HG03521 (cell line): ENCODE data around the gene CBX3.
"Not testable (repeated sequence)": the region's sequence is repeated elsewhere in the genome, so short reads cannot be mapped to it uniquely, and the experiment has no call there.

Experiments used
- ATAC-seq: cut with Tn5 transposase; IDR thresholded peaks from one replicate; pipeline ENCODE4 v1.9.1; 2021; ENCODE audit warnings: mild to moderate bottlenecking, moderate library complexity; ENCODE audit not compliant: unreplicated experiment

The CBX3 gene

GRCh38 chr7:26187380-26188205 is 14.0 kb upstream of the CBX3 start:
- ATAC-seq: no peak

DNA sequence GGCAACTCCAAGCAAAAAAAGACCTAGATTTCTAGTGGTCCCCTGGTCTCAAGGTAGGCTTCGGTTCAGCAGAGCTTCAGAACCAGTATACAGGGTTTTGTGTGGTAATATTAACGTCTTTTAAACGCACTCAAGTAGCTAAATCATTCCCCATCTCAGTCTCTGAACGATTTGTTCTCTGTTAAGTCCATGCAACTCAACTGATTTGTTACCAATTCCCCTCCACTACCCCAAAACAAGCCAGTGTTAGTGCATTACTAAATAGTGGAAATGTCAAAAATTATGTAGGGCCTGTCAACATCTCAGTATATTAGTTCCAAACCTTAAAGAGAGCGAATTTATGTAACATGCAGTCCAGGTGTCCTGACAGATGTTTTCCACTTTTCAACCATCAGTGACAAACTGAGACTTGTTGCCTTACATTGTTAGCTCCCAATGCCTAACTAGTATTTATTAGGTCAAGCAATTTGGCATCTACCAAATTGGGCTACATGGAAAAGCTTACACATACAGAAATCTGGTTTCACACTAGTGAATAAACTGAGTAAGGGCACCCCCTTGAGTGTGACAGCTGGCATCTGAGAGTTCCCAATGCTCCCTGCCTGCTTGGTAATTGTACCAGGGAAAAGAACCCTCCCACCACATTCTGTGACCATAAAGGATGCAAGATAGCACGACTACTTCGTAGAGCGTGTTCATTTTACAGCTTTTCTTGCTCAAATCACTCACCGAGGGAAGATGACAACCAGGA is 13.2 kb upstream of the CBX3 start:
- ATAC-seq: no peak

GRCh38 chr7:26188957-26189541 is 12.5 kb upstream of the CBX3 start:
- ATAC-seq: no peak

DNA sequence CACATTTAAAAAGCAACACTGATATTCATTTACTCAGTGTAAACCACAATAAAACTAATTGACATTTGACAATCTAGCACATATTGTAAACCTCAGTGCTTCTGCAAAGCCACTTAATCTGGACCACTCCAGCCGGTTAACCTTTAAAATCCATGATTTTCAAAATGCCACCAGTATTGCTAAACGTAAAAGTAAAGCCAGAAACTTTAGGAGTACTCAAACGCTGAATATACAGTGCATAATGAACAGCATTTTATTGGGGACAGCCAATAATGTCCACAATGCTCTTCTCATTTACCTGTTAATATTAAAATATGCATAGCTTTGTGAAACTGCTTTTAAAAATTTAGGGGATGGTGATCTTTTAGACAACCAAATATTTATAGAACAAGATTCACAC is 11.8 kb upstream of the CBX3 start:
- ATAC-seq: no peak

- ATAC-seq: no peak
Observed at GRCh38 chr7:26190417-26190869, 11.1 kb upstream of the CBX3 start.

GRCh38 chr7:26191233-26191973 is 10.1 kb upstream of the CBX3 start:
- ATAC-seq: no peak

GRCh38 chr7:26191974-26192479 is 9.5 kb upstream of the CBX3 start:
- ATAC-seq: no peak

- no peak for ATAC-seq
Observed at GRCh38 chr7:26192485-26193087, 9.0 kb upstream of the CBX3 start.

GRCh38 chr7:26193432-26194207 is 7.9 kb upstream of the CBX3 start:
- no peak for ATAC-seq

DNA sequence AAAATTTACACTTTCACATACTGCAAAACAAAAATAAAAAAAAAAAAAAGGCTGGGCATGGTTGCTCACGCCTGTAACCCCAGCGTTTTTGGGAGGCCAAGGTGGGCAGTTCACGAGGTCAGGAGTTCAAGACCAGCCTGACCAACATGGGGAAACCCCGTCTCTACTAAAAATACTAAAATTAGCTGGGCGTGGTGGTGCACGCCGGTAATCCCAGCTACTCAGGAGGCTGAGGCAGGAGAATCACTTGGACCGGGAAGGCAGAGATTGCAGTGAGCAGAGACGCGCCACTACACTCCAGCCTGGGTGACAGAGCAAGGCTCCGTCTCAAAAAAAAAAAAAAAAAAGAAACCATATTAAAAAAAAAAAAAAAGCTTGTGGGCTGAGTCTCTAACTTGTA is 6.8 kb upstream of the CBX3 start:
- ATAC-seq: not testable (repeated sequence)

- ATAC-seq: no peak
Observed at GRCh38 chr7:26195182-26195581, 6.4 kb upstream of the CBX3 start.

DNA sequence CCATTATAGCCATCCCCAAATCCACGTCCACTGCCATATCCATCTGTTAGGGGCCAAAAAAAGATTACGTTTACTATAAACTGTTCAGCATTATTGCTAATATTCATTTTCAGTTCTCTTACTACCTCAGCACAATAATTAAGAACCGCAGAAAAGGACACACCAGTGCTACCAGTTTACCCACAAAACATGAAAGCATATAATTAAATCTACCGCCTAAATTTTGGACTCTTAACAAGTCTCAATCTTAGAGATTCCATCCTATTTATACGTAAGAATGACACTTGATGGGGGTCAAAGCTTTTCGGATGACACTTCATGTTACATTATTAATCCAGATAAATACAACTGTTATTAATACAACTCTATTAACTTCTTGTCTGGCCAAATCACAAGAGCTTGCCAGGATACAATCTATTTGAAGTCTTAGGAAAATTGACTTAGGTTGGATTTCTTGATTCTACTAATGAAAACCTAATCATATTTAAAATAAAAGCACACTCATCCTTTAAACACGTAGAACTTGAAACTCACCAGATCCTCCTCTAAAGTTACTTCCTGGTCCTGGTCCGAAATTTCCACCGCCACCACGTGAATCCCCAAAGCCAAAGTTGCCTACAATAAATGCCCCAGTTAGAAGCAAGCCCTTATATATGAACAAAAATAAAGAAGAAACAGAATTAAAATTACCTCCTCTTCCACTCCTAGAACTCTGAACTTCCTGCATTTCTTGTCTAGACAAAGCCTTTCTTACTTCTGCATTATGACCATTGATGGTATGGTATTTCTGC is 5.5 kb upstream of the CBX3 start:
- no peak for ATAC-seq

GRCh38 chr7:26197153-26198115 is 4.1 kb upstream of the CBX3 start:
- no peak for ATAC-seq

DNA sequence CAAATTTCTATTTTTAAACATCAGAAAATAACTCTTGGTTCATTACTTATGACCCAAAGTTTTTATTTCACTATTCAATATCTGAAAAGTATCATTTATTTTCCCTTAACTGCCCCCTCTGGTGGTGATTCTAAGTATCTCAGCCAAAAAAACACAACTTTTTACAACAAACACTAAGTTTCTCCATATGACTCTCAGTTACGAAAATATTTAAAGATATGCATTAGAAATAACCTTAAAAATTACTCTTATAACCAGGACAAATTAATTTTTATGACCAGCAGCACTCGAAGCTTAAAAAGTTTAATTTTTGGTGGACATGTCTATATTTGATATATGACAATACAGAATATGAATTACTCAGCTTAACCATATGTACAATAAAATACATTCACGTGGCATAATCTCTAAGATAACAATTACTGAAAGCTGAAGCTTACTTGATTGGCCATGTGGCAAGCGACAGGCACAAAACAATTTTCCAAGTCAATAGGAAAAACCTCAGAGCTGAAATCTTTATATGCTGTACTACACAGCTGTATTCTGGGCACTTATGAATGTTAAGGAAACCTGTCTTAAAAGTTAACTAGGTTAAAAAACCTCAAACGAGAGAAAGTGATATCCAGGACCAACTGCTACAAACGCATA is 3.3 kb upstream of the CBX3 start:
- no peak for ATAC-seq

GRCh38 chr7:26198781-26199169 is 2.8 kb upstream of the CBX3 start:
- no peak for ATAC-seq

DNA sequence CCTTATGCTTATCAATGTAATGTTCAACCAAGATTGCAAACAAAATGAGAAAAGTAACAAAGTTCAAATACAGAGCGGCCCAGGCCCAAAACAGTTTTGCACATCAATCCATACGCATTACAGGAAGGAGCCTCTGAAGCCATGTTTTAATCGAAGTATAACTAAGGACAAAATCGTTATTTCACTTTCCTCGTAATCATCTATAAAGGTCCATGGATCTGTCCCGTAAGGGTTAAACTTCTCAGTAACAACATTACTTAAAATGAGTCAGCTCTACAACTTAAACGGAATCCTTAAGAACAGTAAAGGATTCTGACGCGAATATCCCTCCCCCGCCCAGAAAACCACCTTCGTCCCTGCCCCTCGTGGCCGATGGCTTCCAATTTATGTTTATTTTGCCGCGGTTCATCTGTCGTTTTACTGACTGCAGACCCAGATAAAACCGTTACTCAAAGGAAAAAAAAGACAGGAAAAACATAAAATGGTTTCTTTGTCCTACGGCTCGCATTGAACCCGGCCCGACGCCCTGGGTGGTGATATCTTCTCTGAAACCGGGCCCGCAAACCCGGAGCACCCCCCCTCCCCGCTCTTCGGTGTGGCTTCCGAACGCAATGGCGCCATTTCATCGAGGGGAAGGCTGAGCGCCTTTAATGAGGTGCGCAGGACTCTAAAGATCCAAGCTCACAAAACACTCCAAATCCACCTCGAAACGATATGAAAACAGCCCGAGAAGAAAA is 2.1 kb upstream of the CBX3 start:
- ATAC-seq: no peak

DNA sequence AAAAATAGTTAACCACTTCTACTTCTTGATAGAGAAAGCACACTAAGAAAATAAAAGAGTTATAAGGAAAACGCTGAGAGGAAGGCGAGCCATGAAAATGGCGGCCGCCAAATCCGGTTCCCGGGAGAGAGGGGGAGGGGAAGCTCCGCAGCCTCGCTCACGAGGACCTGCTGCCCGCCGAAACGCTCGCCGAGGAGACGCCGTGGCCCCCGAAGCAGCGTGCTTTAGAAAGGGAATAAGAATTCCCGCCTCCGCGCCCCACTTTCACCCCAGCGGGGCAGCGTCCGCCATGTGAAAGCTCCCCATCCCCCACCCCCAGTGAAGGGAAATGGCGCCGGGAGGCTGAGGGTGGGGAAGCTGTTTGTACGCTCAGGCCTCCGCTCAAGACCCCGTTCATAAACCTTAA is 1.5 kb upstream of the CBX3 start:
- peak; percentile 9 for ATAC-seq
